ENCODE data around the gene FABP2. TPM values are rescaled to one million over a fixed set of nuclear protein-coding genes. Genes with fewer than 3 reads are reported as not detected.

FABP2 gene
- total RNA-seq, 2 donors from 2014 or later: not detected

GRCh38 chr4:119307606-119308005, 14.3 kb downstream of the FABP2 start:
- no peaks in the 10 kb centered on the region for H3K9me3 ChIP-seq
- H3K36me3 ChIP-seq: no peaks in the 10 kb centered on the region
- no peaks in the 10 kb centered on the region for H3K27me3 ChIP-seq (replicated peaks; ENCODE audit: insufficient read depth)
- DNase-seq (ENCODE audit: low spot score) (no peak), ATAC-seq (ENCODE audit: insufficient number of reproducible peaks, low FRiP score, low read depth) (no peak)
- no peak overlapping the region for H3K27ac ChIP-seq
- TF ChIP-seq CTCF (IDR thresholded peaks at IDR 0.05): no peak
- H3K4me3 ChIP-seq: no peak overlapping the region
- no peaks in the 10 kb centered on the region for H3K4me1 ChIP-seq (ENCODE audit: control insufficient read depth in 1 of 2, low read depth in 2 of 2)

- TF ChIP-seq CTCF (IDR thresholded peaks at IDR 0.05): no peak
- no peak for ATAC-seq (ENCODE audit: insufficient number of reproducible peaks, low FRiP score, low read depth)
- Histone ChIP-seq H3K27me3 (replicated peaks; ENCODE audit: insufficient read depth) (no peaks in the 10 kb centered on the region), H3K4me3 (no peak overlapping the region), H3K27ac (no peak overlapping the region), H3K9me3 (no peaks in the 10 kb centered on the region), H3K4me1 (ENCODE audit: control insufficient read depth in 1 of 2, low read depth in 2 of 2) (no peaks in the 10 kb centered on the region), H3K36me3 (no peaks in the 10 kb centered on the region)
- DNase-seq (ENCODE audit: low spot score): no peak
These were observed 17.5 kb downstream of the FABP2 start for GRCh38 chr4:119304431-119304830.

GRCh38 chr4:119303587-119304305, 18.2 kb downstream of the FABP2 start:
- Histone ChIP-seq H3K4me3 (no peak overlapping the region), H3K4me1 (ENCODE audit: control insufficient read depth in 1 of 2, low read depth in 2 of 2) (peaks cover under 1 to 5% of the 10 kb centered on the region in 2 donors), H3K27me3 (replicated peaks; ENCODE audit: insufficient read depth) (no peaks in the 10 kb centered on the region), H3K36me3 (no peaks in the 10 kb centered on the region), H3K9me3 (no peaks in the 10 kb centered on the region), H3K27ac (no peak overlapping the region)
- no peak for DNase-seq (ENCODE audit: low spot score)
- ATAC-seq (ENCODE audit: insufficient number of reproducible peaks, low FRiP score, low read depth): no peak
- TF ChIP-seq CTCF (IDR thresholded peaks at IDR 0.05): no peak

GRCh38 chr4:119302073-119302832, 19.7 kb downstream of the FABP2 start:
- no peaks in the 10 kb centered on the region for H3K36me3 ChIP-seq
- ATAC-seq (ENCODE audit: insufficient number of reproducible peaks, low FRiP score, low read depth) (no peak), DNase-seq (ENCODE audit: low spot score) (no peak)
- H3K9me3 ChIP-seq: no peaks in the 10 kb centered on the region
- no peaks in the 10 kb centered on the region for H3K27me3 ChIP-seq (replicated peaks; ENCODE audit: insufficient read depth)
- no peak overlapping the region for H3K27ac ChIP-seq
- no peak for TF ChIP-seq CTCF (IDR thresholded peaks at IDR 0.05)
- H3K4me3 ChIP-seq: no peak overlapping the region
- H3K4me1 ChIP-seq (ENCODE audit: control insufficient read depth in 1 of 2, low read depth in 2 of 2): peaks cover 8 to 20% of the 10 kb centered on the region in 2 donors

Data from thoracic aorta (tissue), 2 donors.